Measurements from ENCODE around the gene GDPD1. TPM values are rescaled to one million over a fixed set of nuclear protein-coding genes. Genes with fewer than 3 reads are reported as not detected.

GDPD1 gene
- total RNA-seq, 1 donor, result 1.1 TPM

DNA sequence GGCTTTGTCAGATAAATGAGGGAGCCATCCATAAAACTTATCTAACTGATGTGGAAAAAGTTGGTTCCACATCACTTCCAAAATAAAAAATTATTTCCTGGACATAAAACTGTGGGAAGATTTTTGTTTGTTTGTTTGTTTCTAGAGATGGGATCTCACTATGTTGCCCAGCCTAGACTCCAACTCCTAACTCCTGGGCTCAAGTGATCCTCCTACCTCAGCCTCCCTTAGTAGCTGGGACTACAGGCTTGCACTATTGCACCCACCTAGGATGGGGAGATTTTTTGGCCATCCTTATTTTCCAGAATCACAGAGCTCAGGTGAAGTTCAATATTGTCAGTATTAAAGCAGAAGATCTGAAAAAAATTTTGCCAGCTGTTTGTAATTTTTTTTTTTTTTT lies 34.3 kb upstream of the GDPD1 start:
- Histone ChIP-seq H4K20me1 (ENCODE audit: insufficient read depth, low read length) (no peaks in the 10 kb centered on the region), H3K27me3 (ENCODE audit: insufficient read depth, low read length) (no peaks in the 10 kb centered on the region), H3K27ac (ENCODE audit: low read depth, low read length) (no peak overlapping the region), H3K4me2 (ENCODE audit: insufficient read depth, low read length) (no peak overlapping the region), H3K79me2 (ENCODE audit: insufficient read depth, low read length) (no peaks in the 10 kb centered on the region), H3K9me3 (ENCODE audit: low read depth, low read length) (no peaks in the 10 kb centered on the region), H2AFZ (ENCODE audit: low read length) (no peak overlapping the region), H3K4me1 (ENCODE audit: insufficient read depth, low read length) (no peaks in the 10 kb centered on the region), H3K36me3 (ENCODE audit: insufficient read depth, low read length) (peaks cover 12% of the 10 kb centered on the region), H3K4me3 (ENCODE audit: insufficient read depth, low read length) (no peak overlapping the region)
- TF ChIP-seq, protein P1, sequence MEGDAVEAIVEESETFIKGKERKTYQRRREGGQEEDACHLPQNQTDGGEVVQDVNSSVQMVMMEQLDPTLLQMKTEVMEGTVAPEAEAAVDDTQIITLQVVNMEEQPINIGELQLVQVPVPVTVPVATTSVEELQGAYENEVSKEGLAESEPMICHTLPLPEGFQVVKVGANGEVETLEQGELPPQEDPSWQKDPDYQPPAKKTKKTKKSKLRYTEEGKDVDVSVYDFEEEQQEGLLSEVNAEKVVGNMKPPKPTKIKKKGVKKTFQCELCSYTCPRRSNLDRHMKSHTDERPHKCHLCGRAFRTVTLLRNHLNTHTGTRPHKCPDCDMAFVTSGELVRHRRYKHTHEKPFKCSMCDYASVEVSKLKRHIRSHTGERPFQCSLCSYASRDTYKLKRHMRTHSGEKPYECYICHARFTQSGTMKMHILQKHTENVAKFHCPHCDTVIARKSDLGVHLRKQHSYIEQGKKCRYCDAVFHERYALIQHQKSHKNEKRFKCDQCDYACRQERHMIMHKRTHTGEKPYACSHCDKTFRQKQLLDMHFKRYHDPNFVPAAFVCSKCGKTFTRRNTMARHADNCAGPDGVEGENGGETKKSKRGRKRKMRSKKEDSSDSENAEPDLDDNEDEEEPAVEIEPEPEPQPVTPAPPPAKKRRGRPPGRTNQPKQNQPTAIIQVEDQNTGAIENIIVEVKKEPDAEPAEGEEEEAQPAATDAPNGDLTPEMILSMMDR (IDR thresholded peaks at IDR 0.05; ENCODE audit: extremely low read depth, low read depth, low read length), result no peak
- no peak for DNase-seq (ENCODE audit: insufficient read length, low spot score, missing footprints)

DNA sequence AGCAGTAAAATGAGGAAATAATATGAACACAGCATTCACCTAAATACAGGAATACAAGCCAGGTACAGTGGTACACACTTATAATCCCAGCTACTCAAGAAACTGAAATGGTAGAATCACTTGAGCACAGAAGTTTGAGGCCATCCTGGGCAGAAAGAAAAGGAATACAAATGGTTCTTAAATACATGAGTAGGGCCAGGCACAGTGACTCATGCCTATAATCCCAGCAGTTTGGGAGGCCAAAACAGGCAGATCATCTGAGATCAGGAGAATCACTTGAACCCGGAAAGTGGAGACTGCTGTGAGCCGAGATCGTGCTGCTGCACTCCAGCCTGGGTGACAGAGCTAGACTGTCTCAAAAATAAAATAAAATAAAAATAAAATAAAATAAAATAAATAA lies 33.5 kb upstream of the GDPD1 start:
- TF ChIP-seq, protein P1 (IDR thresholded peaks at IDR 0.05; ENCODE audit: extremely low read depth, low read depth, low read length), result no peak
- Histone ChIP-seq H3K9me3 (ENCODE audit: low read depth, low read length) (no peaks in the 10 kb centered on the region), H2AFZ (ENCODE audit: low read length) (peak overlapping the region; percentile 89), H3K4me2 (ENCODE audit: insufficient read depth, low read length) (no peak overlapping the region), H3K27ac (ENCODE audit: low read depth, low read length) (no peak overlapping the region), H3K36me3 (ENCODE audit: insufficient read depth, low read length) (peaks cover 18% of the 10 kb centered on the region), H3K79me2 (ENCODE audit: insufficient read depth, low read length) (no peaks in the 10 kb centered on the region), H4K20me1 (ENCODE audit: insufficient read depth, low read length) (no peaks in the 10 kb centered on the region), H3K4me1 (ENCODE audit: insufficient read depth, low read length) (no peaks in the 10 kb centered on the region), H3K27me3 (ENCODE audit: insufficient read depth, low read length) (no peaks in the 10 kb centered on the region), H3K4me3 (ENCODE audit: insufficient read depth, low read length) (no peak overlapping the region)
- no peak for DNase-seq (ENCODE audit: insufficient read length, low spot score, missing footprints)

DNA sequence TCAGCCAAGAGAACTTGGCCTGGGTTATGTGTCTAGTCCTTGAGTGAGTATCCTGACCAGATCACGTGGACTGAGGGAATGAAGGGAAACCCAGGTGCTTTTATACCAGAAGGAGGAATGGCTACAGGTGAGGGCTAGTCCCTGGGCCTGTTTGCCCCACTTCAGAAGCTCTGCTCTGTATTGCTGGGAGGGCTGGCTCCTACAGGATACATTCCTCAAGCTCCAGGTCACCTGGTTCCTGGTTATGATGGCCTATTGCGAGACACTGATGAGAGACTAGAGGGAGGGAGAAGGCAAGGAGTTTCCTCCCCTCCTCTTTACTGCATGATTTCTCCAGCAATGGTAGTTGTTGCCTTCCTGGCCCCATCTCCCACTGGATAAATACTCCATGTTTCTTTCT lies 29.5 kb upstream of the GDPD1 start:
- TF ChIP-seq, protein P1 (IDR thresholded peaks at IDR 0.05; ENCODE audit: extremely low read depth, low read depth, low read length), result no peak
- Histone ChIP-seq H3K9me3 (ENCODE audit: low read depth, low read length) (no peaks in the 10 kb centered on the region), H3K79me2 (ENCODE audit: insufficient read depth, low read length) (no peaks in the 10 kb centered on the region), H2AFZ (ENCODE audit: low read length) (peak overlapping the region; percentile 14), H3K4me3 (ENCODE audit: insufficient read depth, low read length) (no peak overlapping the region), H3K27me3 (ENCODE audit: insufficient read depth, low read length) (no peaks in the 10 kb centered on the region), H3K4me1 (ENCODE audit: insufficient read depth, low read length) (no peaks in the 10 kb centered on the region), H3K27ac (ENCODE audit: low read depth, low read length) (no peak overlapping the region), H3K36me3 (ENCODE audit: insufficient read depth, low read length) (peaks cover 21% of the 10 kb centered on the region), H3K4me2 (ENCODE audit: insufficient read depth, low read length) (no peak overlapping the region), H4K20me1 (ENCODE audit: insufficient read depth, low read length) (no peaks in the 10 kb centered on the region)
- no peak for DNase-seq (ENCODE audit: insufficient read length, low spot score, missing footprints)

DNA sequence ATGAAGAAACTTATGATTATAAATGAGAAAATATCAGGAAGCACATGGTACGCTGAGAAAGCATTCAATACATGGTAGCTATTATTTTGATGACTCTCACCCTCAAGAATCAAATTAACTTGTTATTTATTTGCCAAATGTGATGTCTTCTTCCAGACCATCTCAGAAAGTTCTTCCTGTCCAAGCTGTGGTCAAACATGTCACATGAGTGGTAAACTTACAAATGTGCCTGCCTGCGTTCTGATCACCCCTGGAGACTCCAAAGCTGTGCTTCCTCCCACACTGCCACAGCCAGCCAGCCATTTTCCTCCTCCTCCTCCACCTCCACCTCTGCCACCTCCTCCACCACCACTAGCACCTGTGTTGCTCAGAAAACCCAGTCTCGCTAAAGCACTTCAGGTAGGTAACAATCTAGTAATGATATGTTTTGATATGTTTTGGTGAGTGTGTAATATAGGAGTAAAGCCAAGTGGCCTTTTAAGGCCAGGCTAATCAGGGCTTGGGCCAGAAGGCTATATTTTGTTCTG lies 26.9 kb upstream of the GDPD1 start:
- Histone ChIP-seq H3K36me3 (ENCODE audit: insufficient read depth, low read length) (peaks cover 25% of the 10 kb centered on the region), H3K79me2 (ENCODE audit: insufficient read depth, low read length) (no peaks in the 10 kb centered on the region), H3K9me3 (ENCODE audit: low read depth, low read length) (no peaks in the 10 kb centered on the region), H3K4me3 (ENCODE audit: insufficient read depth, low read length) (no peak overlapping the region), H3K4me1 (ENCODE audit: insufficient read depth, low read length) (no peaks in the 10 kb centered on the region), H4K20me1 (ENCODE audit: insufficient read depth, low read length) (no peaks in the 10 kb centered on the region), H3K4me2 (ENCODE audit: insufficient read depth, low read length) (no peak overlapping the region), H3K27ac (ENCODE audit: low read depth, low read length) (no peak overlapping the region), H2AFZ (ENCODE audit: low read length) (no peak overlapping the region), H3K27me3 (ENCODE audit: insufficient read depth, low read length) (no peaks in the 10 kb centered on the region)
- DNase-seq (ENCODE audit: insufficient read length, low spot score, missing footprints), result no peak
- TF ChIP-seq, protein P1 (IDR thresholded peaks at IDR 0.05; ENCODE audit: extremely low read depth, low read depth, low read length), result no peak

Measured in osteoblast (primary cell).